Measurements from ENCODE around the gene KRTAP10-5. TPM values are rescaled to one million over a fixed set of nuclear protein-coding genes. Genes with fewer than 3 reads are reported as not detected.
"Not testable (repeated sequence)": the region's sequence is repeated elsewhere in the genome, so short reads cannot be mapped to it uniquely, and the experiment has no call there.

KRTAP10-5 gene
- total RNA-seq, 1 donor, result not detected

DNA sequence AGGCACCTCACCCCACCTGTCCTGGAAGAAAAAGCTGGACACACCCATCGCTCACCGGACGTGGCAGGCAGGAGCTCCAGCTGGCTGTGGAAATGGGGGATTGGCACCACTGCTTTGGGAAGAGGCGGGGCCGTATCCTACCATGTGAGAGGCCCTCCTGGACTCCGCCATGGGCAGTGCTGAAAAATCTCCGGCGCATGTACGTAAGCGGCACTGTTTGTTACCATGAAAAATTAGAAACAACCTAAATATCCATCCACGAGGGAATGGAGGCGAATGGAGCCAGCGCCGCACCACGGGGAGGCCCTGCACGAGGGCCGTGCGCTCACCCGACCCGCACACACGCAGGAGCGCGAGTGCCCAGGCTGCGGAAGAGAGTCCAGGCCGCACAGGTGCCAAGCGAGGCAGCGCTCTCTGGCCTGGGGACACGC, 34.6 kb upstream of the KRTAP10-5 start:
- Histone ChIP-seq H3K27me3 (ENCODE audit: insufficient read depth, low read length) (no peaks in the 10 kb centered on the region), H3K4me3 (ENCODE audit: low read length) (no peak overlapping the region), H3K9me3 (ENCODE audit: low read depth, low read length) (peaks cover 6% of the 10 kb centered on the region), H3K4me1 (ENCODE audit: insufficient read depth, low read length) (peaks cover 13% of the 10 kb centered on the region)

DNA sequence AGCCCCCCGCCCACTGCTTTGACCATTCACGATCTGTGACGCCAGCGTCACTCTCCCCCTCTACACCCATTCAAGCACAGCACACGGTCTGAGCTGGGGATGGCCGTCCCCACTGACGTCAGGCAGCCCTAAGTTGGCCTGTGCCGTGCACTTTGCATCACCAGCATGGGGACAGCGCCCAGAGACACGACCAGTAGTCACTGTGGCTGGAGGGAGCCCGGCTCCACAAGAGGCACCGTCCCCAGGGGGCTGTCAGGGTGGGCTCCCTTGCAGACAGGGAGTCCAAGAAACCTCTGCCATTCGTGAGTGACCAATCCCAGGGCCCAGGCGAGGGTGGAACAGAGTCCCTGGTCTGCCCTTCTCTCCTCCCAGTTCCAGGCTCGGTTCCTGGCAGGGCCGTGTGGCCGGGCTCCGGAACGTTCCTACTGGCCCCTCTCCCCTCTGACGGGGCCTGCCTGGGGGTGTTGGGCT, 33.8 kb upstream of the KRTAP10-5 start:
- H3K9me3 ChIP-seq (ENCODE audit: low read depth, low read length), result no peaks in the 10 kb centered on the region
- no peaks in the 10 kb centered on the region for H3K27me3 ChIP-seq (ENCODE audit: insufficient read depth, low read length)
- peaks cover 12% of the 10 kb centered on the region for H3K4me1 ChIP-seq (ENCODE audit: insufficient read depth, low read length)
- H3K4me3 ChIP-seq (ENCODE audit: low read length), result no peak overlapping the region

DNA sequence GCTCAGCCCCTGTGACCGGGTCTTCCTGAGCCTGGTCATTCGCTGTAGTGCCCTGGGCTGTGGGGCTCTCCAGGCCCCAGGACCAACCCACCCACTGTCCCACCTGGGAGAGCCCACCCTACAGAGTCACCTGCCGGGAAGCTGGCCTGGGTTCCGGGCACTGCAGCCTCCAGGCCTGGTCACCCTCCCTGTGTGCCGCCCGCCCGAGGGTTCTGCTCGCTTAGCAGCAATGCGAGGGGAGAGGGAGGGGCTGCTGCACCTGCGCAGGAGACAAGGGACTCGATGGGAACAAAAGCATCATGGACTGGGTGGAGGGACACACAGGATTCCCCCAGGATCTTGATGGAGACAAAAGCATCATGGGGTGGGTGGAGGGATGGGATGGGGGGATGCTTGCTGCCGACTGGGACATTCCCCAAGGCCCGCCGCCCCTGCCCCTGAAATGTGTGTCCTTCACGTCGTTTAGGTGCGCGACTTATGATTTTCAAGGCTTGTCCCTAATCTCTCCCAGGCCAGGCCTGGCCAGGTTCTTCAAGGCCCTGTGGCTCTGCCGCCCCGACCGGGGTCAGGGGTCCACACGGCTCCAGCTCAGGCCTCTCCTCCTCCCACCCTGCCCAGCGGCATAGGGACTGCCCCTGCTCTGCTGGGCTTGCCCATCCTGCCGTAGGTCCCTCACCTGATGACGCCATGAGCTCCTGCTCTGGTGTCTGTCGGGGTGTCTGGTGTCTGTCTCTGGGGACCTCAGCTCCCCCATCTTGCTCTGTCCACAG, 33.2 kb upstream of the KRTAP10-5 start:
- Histone ChIP-seq H3K4me1 (ENCODE audit: insufficient read depth, low read length) (peaks cover 5% of the 10 kb centered on the region), H3K27me3 (ENCODE audit: insufficient read depth, low read length) (no peaks in the 10 kb centered on the region), H3K4me3 (ENCODE audit: low read length) (no peak overlapping the region), H3K9me3 (ENCODE audit: low read depth, low read length) (no peaks in the 10 kb centered on the region)

DNA sequence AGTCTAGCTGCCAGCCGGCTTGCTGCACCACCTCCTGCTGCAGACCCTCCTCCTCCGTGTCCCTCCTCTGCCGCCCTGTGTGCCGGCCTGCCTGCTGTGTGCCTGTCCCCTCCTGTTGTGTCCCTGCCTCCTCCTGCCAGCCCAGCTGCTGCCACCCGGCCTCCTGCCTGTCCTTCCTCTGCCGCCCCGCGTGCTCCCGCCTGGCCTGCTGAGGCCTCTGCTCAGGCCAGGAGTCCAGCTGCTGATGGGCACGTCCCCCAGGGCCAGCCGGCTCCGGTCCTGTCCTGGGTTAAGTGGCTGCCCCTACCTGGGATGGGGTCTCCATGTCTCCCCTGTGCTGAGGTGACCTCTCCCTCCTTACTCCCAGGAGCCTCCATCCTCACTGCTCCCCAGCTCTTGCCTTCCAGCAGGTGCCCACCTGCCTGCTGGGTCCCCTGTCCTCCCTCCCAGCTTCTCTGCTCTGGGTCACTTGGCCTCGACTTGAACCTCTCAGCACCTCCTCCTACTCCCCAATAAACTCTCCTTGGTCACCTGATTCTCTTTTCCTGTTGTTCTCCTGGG, 32.3 kb upstream of the KRTAP10-5 start:
- Histone ChIP-seq H3K4me3 (ENCODE audit: low read length) (no peak overlapping the region), H3K4me1 (ENCODE audit: insufficient read depth, low read length) (peaks cover 3% of the 10 kb centered on the region), H3K9me3 (ENCODE audit: low read depth, low read length) (no peaks in the 10 kb centered on the region), H3K27me3 (ENCODE audit: insufficient read depth, low read length) (no peaks in the 10 kb centered on the region)

DNA sequence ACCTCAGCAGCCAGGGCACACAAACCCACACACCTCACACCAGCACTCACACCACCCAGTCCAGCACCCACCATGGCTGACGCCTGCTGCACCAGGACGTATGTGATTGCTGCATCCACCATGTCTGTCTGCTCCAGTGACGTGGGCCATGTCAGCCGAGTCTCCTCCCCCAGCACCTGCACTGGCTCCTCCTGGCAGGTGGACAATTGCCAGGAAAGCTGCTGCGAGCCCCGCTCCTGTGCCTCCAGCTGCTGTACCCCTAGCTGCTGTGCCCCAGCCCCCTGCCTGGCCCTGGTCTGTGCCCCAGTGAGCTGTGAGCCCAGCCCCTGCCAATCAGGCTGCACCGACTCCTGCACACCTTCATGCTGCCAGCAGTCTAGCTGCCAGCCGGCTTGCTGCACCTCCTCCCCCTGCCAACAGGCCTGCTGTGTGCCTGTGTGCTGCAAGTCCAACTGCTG, 31.7 kb upstream of the KRTAP10-5 start, which contains the start of gene KRTAP10-8:
KRTAP10-8 (plus strand) TSS at position 51 of the 458 bp plus-strand sequence; CDS start at position 73, 22 bp downstream.
- Histone ChIP-seq H3K4me3 (ENCODE audit: low read length) (no peak within 1 kb of the TSS), H3K4me1 (ENCODE audit: insufficient read depth, low read length) (peaks cover 3% of the 10 kb centered on the region), H3K27me3 (ENCODE audit: insufficient read depth, low read length) (no peaks in the 10 kb centered on the region), H3K9me3 (ENCODE audit: low read depth, low read length) (no peaks in the 10 kb centered on the region)

DNA sequence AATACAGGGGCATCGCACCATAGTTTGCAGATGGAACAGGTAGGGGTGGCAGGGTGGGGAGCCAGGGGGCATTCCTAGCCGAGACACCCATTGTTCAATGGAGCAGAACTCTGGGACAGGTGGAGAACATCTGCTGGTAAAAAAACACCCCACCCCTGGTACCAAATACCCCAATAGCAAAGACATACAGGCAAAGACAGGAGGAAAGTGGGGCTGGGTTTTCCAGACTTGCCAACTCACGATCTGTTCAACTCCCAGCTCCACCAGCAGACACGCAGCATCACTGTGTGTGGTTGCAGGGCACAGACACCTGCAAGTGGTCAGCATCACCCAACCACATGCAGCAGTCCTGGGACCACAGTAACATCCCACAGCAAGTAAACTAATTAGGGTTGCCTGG, 31.1 kb upstream of the KRTAP10-5 start:
- H3K4me3 ChIP-seq (ENCODE audit: low read length), result no peak overlapping the region
- H3K27me3 ChIP-seq (ENCODE audit: insufficient read depth, low read length), result peaks cover 2% of the 10 kb centered on the region
- H3K9me3 ChIP-seq (ENCODE audit: low read depth, low read length), result no peaks in the 10 kb centered on the region
- peaks cover 3% of the 10 kb centered on the region for H3K4me1 ChIP-seq (ENCODE audit: insufficient read depth, low read length)

GRCh38 chr21:44610157-44610843, 29.9 kb upstream of the KRTAP10-5 start:
- H3K4me3 ChIP-seq (ENCODE audit: low read length); H3K4me1 ChIP-seq (ENCODE audit: insufficient read depth, low read length); H3K9me3 ChIP-seq (ENCODE audit: low read depth, low read length): not testable (repeated sequence)
- peaks cover 11% of the 10 kb centered on the region for H3K27me3 ChIP-seq (ENCODE audit: insufficient read depth, low read length)

DNA sequence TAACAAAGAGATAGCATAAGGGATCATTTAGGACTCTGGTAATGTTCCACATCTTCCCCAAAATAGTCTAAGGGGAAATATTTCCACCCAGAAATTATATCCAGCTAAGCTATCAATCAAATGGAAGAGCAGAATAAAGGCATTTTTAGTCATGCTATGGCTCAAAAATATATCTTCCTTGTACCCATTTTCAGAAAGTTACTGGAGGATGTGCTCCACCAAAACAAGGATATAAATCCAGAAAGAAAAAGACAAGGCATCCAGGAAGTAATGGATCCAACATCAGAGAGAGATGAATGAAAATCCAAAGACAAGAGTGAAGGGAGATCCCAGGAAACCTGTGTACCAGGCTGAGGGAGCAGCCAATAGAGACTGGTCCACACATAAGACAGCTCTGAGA, 28.8 kb upstream of the KRTAP10-5 start:
- Histone ChIP-seq H3K4me1 (ENCODE audit: insufficient read depth, low read length) (no peaks in the 10 kb centered on the region), H3K4me3 (ENCODE audit: low read length) (no peak overlapping the region), H3K9me3 (ENCODE audit: low read depth, low read length) (no peaks in the 10 kb centered on the region), H3K27me3 (ENCODE audit: insufficient read depth, low read length) (peaks cover 11% of the 10 kb centered on the region)

DNA sequence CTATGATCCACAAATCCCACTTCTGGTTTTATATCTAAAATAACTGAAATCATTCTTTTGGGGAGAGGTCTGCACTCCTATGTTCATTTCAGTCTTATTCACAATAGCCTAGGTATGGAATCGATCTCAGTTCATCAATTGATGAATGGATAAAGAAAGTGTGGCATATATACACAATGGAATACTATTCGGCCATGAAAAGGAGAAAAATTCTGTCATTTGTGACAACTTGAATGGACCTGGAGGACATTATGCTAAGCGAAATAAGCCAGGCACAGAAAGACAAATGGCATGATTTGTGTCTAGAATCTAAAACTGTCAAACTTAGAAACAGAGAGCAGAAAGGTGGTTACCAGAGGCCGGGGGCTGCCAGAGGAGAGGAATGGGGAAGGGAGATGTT, 26.1 kb upstream of the KRTAP10-5 start:
- no peaks in the 10 kb centered on the region for H3K9me3 ChIP-seq (ENCODE audit: low read depth, low read length)
- no peaks in the 10 kb centered on the region for H3K4me1 ChIP-seq (ENCODE audit: insufficient read depth, low read length)
- H3K4me3 ChIP-seq (ENCODE audit: low read length), result no peak overlapping the region
- peaks cover 11% of the 10 kb centered on the region for H3K27me3 ChIP-seq (ENCODE audit: insufficient read depth, low read length)

DNA sequence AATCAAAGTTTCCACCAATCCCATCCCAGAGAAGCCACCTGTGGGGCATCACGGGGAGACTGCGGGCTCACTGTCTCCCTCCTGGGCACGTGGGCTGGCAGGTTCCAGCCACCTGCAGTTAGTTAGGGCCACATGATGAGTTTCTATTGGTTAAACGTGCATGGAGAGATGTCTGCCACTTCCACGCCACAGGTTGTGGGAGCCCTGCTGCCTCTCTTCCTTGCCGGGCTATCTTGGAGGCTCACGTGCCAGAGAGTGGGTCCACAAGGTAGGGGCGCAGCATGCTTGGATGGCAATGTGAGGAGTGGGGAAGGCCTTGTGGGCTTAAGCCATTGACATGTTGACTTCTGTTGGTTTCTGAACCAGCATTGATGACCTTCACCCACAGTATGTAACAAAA, 23.5 kb upstream of the KRTAP10-5 start:
- peaks cover 11% of the 10 kb centered on the region for H3K27me3 ChIP-seq (ENCODE audit: insufficient read depth, low read length)
- H3K4me1 ChIP-seq (ENCODE audit: insufficient read depth, low read length), result no peaks in the 10 kb centered on the region
- H3K9me3 ChIP-seq (ENCODE audit: low read depth, low read length), result no peaks in the 10 kb centered on the region
- no peak overlapping the region for H3K4me3 ChIP-seq (ENCODE audit: low read length)

DNA sequence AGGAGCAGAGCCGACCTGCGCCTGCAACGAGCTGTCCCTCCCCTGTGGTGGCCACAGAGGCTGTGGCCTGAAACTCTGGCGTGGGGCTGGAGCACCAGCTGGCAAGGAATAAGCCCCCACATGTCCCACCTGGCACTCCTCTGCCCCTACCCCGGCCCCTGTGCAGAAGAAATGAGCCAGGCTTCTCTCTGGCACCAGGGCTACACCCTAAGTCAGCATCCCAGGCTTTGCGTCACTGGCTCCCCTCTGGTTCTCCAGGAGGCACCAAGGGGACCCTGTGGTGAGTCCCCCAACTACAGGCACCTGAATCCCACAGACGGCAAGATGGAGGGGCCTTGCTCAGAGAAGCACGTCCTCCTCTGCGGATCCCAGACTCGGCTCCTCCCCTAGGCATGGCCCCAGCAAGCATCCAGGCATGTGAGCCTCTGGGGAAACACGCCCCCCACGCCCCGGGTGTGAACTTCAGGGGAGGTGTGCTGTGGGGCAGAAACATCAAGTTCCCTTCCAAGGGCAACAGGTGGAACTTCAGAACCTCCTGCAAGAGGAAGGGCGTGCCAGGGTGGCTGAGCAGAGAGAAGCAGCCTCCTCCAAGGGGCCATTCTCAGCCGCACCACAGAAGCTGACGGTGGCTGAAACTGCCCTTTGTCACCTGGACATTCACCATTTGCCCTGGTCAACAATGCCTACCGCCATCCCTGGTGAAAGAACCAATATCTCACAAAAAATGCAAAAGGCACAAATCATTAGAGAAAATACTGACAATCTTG, 22.9 kb upstream of the KRTAP10-5 start:
- H3K4me3 ChIP-seq (ENCODE audit: low read length), result no peak overlapping the region
- H3K27me3 ChIP-seq (ENCODE audit: insufficient read depth, low read length), result peaks cover 11% of the 10 kb centered on the region
- no peaks in the 10 kb centered on the region for H3K9me3 ChIP-seq (ENCODE audit: low read depth, low read length)
- H3K4me1 ChIP-seq (ENCODE audit: insufficient read depth, low read length), result no peaks in the 10 kb centered on the region

- Histone ChIP-seq H3K4me3 (ENCODE audit: low read length) (no peak overlapping the region), H3K27me3 (ENCODE audit: insufficient read depth, low read length) (peaks cover 11% of the 10 kb centered on the region), H3K4me1 (ENCODE audit: insufficient read depth, low read length) (no peaks in the 10 kb centered on the region), H3K9me3 (ENCODE audit: low read depth, low read length) (no peaks in the 10 kb centered on the region)
These were observed 22.1 kb upstream of the KRTAP10-5 start for GRCh38 chr21:44602463-44602850.

GRCh38 chr21:44601596-44602462, 21.4 kb upstream of the KRTAP10-5 start:
- Histone ChIP-seq H3K4me1 (ENCODE audit: insufficient read depth, low read length) (no peaks in the 10 kb centered on the region), H3K9me3 (ENCODE audit: low read depth, low read length) (no peaks in the 10 kb centered on the region), H3K4me3 (ENCODE audit: low read length) (no peak overlapping the region), H3K27me3 (ENCODE audit: insufficient read depth, low read length) (peaks cover 11% of the 10 kb centered on the region)

- H3K4me1 ChIP-seq (ENCODE audit: insufficient read depth, low read length); H3K4me3 ChIP-seq (ENCODE audit: low read length); H3K9me3 ChIP-seq (ENCODE audit: low read depth, low read length); H3K27me3 ChIP-seq (ENCODE audit: insufficient read depth, low read length): not testable (repeated sequence)
These were observed 20.7 kb upstream of the KRTAP10-5 start for GRCh38 chr21:44601091-44601490.

Measured in mononuclear cell (primary cell).